HepG2 (cell line): ENCODE measurements around the gene METTL2A. TPM values are rescaled to one million over a fixed set of nuclear protein-coding genes. Genes with fewer than 3 reads are reported as not detected.
"Not testable (repeated sequence)": the region's sequence is repeated elsewhere in the genome, so short reads cannot be mapped to it uniquely, and the experiment has no call there.

Experiments
- ATAC-seq: fragments of 200-7000 bp; cut with Tn5 transposase; 3 replicates; pipeline ENCODE4 v1.9.1; 2020; ENCODE audit warnings: mild to moderate bottlenecking, moderate library complexity
- BruUV-seq: library from RNA; stranded (reverse); fragments of 400-500 nt; replicated peaks from 2 replicates; lab custom pipeline; 2021; lab: Mats Ljungman, UMichigan
- CTCF ChIA-PET: fragments of 300-600 bp; formaldehyde crosslinking; extraction: SDS; loops from one replicate; lab custom pipeline; 2021; ENCODE audit warnings: low total read pairs, inconsistent platforms, low intra/inter-chr PET ratio; lab: Yijun Ruan, JAX
- POLR2A ChIA-PET: fragments of 350-600 bp; sonication (Branson Sonifier 250); formaldehyde crosslinking; loops from one replicate; lab custom pipeline; 2020; ENCODE audit warnings: antibody characterized with exemption, inconsistent platforms; lab: Yijun Ruan, JAX
- DNase-seq: peaks from one replicate; pipeline ENCODE4 v3.0.0-alpha.2; 2015; ENCODE audit warnings: low spot score
- FAIRE-seq: peaks from 3 replicates; lab custom pipeline; 2011; peaks lifted over from hg19 to GRCh38; lab: Jason Lieb, UNC
- H2AFZ ChIP-seq: one replicate; pipeline ENCODE4 v1.6.1; 2011; ENCODE audit warnings: low read length, inconsistent platforms
- H3K27ac ChIP-seq: fragments of 300-600 bp; 3 replicates; pipeline ENCODE4 v1.8.0; 2011; ENCODE audit warnings: mixed run types, mild to moderate bottlenecking, mixed read lengths, low read length, inconsistent platforms; ENCODE audit not compliant: insufficient read depth; ENCODE audit errors: extremely low read length
- H3K27me3 ChIP-seq, 2 experiments: fragments of 200-600 bp in 1 of 2; 2 replicates in 1 of 2; 3 replicates in 1 of 2; pipeline versions ENCODE4 v1.6.0 to v1.8.0; 2011; ENCODE audit warnings: low read length in 2 of 2, mild to moderate bottlenecking in 2 of 2, moderate library complexity in 2 of 2, inconsistent platforms in 1 of 2; ENCODE audit not compliant: insufficient read depth in 2 of 2, control insufficient read depth in 1 of 2
- H3K36me3 ChIP-seq, 2 experiments: fragments of 200-600 bp in 1 of 2; replicated peaks in 1 of 2; 2 replicates in 1 of 2; 3 replicates in 1 of 2; pipeline versions ENCODE4 v1.5.1 to v1.8.0; 2011; ENCODE audit warnings: low read length in 2 of 2, inconsistent platforms in 1 of 2; ENCODE audit not compliant: insufficient read depth in 2 of 2, control insufficient read depth in 1 of 2
- H3K4me1 ChIP-seq: 2 replicates; pipeline ENCODE4 v1.5.1; 2012; ENCODE audit warnings: low read length, inconsistent platforms; ENCODE audit not compliant: insufficient read depth
- H3K4me2 ChIP-seq: 2 replicates; pipeline ENCODE4 v1.6.0; 2011; ENCODE audit warnings: low read depth, low read length, inconsistent platforms
- H3K4me3 ChIP-seq, 3 experiments: fragments of 200-600 bp in 1 of 3; sonication (generic), shearing (Covaris generic) in 1 of 3; replicated peaks in 1 of 3; 2 replicates each; pipeline ENCODE4 v1.5.1; 2011 to 2016; ENCODE audit warnings: low read length in 3 of 3, inconsistent platforms in 2 of 3, low read depth in 2 of 3, mild to moderate bottlenecking in 2 of 3, control low read depth in 1 of 3, mixed read lengths in 1 of 3; ENCODE audit not compliant: insufficient read depth in 1 of 3
- H3K79me2 ChIP-seq: one replicate; pipeline ENCODE4 v1.6.1; 2011; ENCODE audit warnings: low read length, inconsistent platforms; ENCODE audit not compliant: insufficient read depth
- H3K9ac ChIP-seq: 2 replicates; pipeline ENCODE4 v1.6.0; 2011; ENCODE audit warnings: mild to moderate bottlenecking, low read depth, low read length, inconsistent platforms; ENCODE audit not compliant: insufficient read depth
- H3K9me3 ChIP-seq: 2 replicates; pipeline ENCODE4 v1.5.1; 2012; ENCODE audit warnings: mild to moderate bottlenecking, low read length
- H4K20me1 ChIP-seq: 2 replicates; pipeline ENCODE4 v1.6.0; 2011; ENCODE audit warnings: inconsistent platforms, mild to moderate bottlenecking, low read length, moderate library complexity; ENCODE audit not compliant: insufficient read depth
- ASH2L ChIP-seq: fragments of 300-600, 200-600 bp; sonication (generic); IDR thresholded peaks from 2 replicates; pipeline ENCODE4 v1.7.0; 2017; ENCODE audit warnings: low read depth, mild to moderate bottlenecking, moderate library complexity, mixed read lengths, low read length; ENCODE audit not compliant: insufficient read length
- ATF3 ChIP-seq: sonication (generic); formaldehyde crosslinking; IDR thresholded peaks from 2 replicates; pipeline ENCODE4 v1.4.0; 2020; ENCODE audit warnings: missing genetic modification reagents
- ATF7 ChIP-seq, 2 experiments: fragments of 450-650 bp in 1 of 2; sonication (generic) in 1 of 2; formaldehyde crosslinking in 1 of 2; IDR thresholded peaks; 2 replicates each; pipeline versions ENCODE4 v1.4.0 to v1.6.1; 2016 to 2020; ENCODE audit warnings: antibody characterized with exemption in 1 of 2, mild to moderate bottlenecking in 1 of 2, missing genetic modification reagents in 1 of 2
- CREB1 ChIP-seq, 2 experiments: fragments of 450-650 bp in 1 of 2; IDR thresholded peaks; 2 replicates each; pipeline ENCODE4 v1.6.1; 2016 to 2017; ENCODE audit warnings: control low read depth in 1 of 2, mild to moderate bottlenecking in 1 of 2, missing compliant biosample characterization in 1 of 2, missing genetic modification characterization in 1 of 2
- DRAP1 ChIP-seq: IDR thresholded peaks from 2 replicates; pipeline ENCODE4 v1.6.1; 2016; ENCODE audit warnings: missing genetic modification reagents, missing compliant biosample characterization
- GABPA ChIP-seq, 2 experiments: IDR thresholded peaks; 2 replicates each; pipeline ENCODE4 v1.6.1; 2011 to 2016; ENCODE audit warnings: low read depth in 2 of 2, low read length in 1 of 2, missing biosample characterization in 1 of 2, missing genetic modification characterization in 1 of 2
- HMG20A ChIP-seq: IDR thresholded peaks from 2 replicates; pipeline ENCODE4 v1.6.1; 2016; ENCODE audit warnings: borderline replicate concordance
- HNF4G ChIP-seq, 2 experiments: sonication (generic) in 1 of 2; formaldehyde crosslinking in 1 of 2; IDR thresholded peaks; 2 replicates each; pipeline versions ENCODE4 v1.4.0 to v1.6.1; 2011 to 2020; ENCODE audit warnings: borderline replicate concordance in 2 of 2, low read depth in 2 of 2, mild to moderate bottlenecking in 2 of 2, low read length in 1 of 2, missing genetic modification reagents in 1 of 2, moderate library complexity in 1 of 2
- MEF2D ChIP-seq: sonication (generic); formaldehyde crosslinking; IDR thresholded peaks from 2 replicates; pipeline ENCODE4 v1.5.1; 2020; ENCODE audit warnings: mild to moderate bottlenecking, missing genetic modification reagents
- PAXIP1 ChIP-seq: sonication (generic); formaldehyde crosslinking; conservative IDR thresholded peaks from 2 replicates; pipeline ENCODE4 v1.4.0; 2020; ENCODE audit warnings: mild to moderate bottlenecking, missing genetic modification reagents, moderate library complexity
- POLR2A ChIP-seq, 2 experiments: IDR thresholded peaks; 2 replicates each; pipeline ENCODE4 v1.6.1; 2011; ENCODE audit warnings: low read depth in 2 of 2, low read length in 2 of 2, mild to moderate bottlenecking in 1 of 2, moderate library complexity in 1 of 2; ENCODE audit not compliant: insufficient read depth in 1 of 2
- SMAD3 ChIP-seq: sonication (generic); formaldehyde crosslinking; IDR thresholded peaks from 2 replicates; pipeline ENCODE4 v1.4.0; 2020; ENCODE audit warnings: missing genetic modification reagents
- SOX13 ChIP-seq, 3 experiments: fragments of 450-650 bp in 1 of 3; sonication (generic) in 1 of 3; formaldehyde crosslinking in 1 of 3; IDR thresholded peaks in 2 of 3; conservative IDR thresholded peaks in 1 of 3; 2 replicates each; pipeline versions ENCODE4 v1.5.0 to v1.6.1; 2016 to 2020; ENCODE audit warnings: antibody characterized with exemption in 1 of 3, mild to moderate bottlenecking in 1 of 3, missing compliant biosample characterization in 1 of 3, missing genetic modification reagents in 1 of 3, moderate library complexity in 1 of 3
- SOX5 ChIP-seq: IDR thresholded peaks from 2 replicates; pipeline ENCODE4 v1.6.1; 2016; ENCODE audit warnings: borderline replicate concordance
- ZNF792 ChIP-seq: IDR thresholded peaks from 2 replicates; pipeline ENCODE4 v1.6.1; 2016
- ZSCAN29 ChIP-seq: sonication (generic); formaldehyde crosslinking; conservative IDR thresholded peaks from 2 replicates; pipeline ENCODE4 v1.4.0; 2020; ENCODE audit warnings: mild to moderate bottlenecking, missing genetic modification reagents
- WGBS: methylation state at CpG from one replicate; pipeline ENCODE4 v1.1.6; 2017; ENCODE audit warnings: low lambda C conversion rate; 5-methylcytosine and 5-hydroxymethylcytosine counted together
- in situ Hi-C: cut with HindIII; loops from 2 replicates; pipeline ENCODE4 v1.10.0; 2017; ENCODE audit warnings: low pct_unique_long_range_greater_than_20kb; ENCODE audit not compliant: extremely low pct_ligation_motif_present
- intact Hi-C: fragments of 100-400 bp; cut with micrococcal nuclease; formaldehyde crosslinking; loops from one replicate; pipeline ENCODE4 v1.10.0; 2022; ENCODE audit not compliant: unreplicated experiment
- polyA plus RNA-seq, 8 experiments: library from polyadenylated mRNA; depleted of rRNA in 3 of 8; stranded (reverse) in 7 of 8; unstranded in 1 of 8; fragments of >200 nt; fragmentation: Illumina TruSeq in 4 of 8; extraction: Trizol in 4 of 8; gene quantifications; 2 replicates each; pipeline versions ENCODE4 v1.2.1 to v1.2.3, GENCODE V29; 2011 to 2016; ENCODE audit warnings: low read depth in 4 of 8, missing spikeins in 1 of 8, mixed read lengths in 1 of 8; ENCODE audit not compliant: insufficient read depth in 1 of 8
- total RNA-seq, 5 experiments: library from RNA; depleted of rRNA; stranded (reverse); fragments of >200 nt; fragmentation: Illumina TruSeq; extraction: Trizol; gene quantifications; 2 replicates each; pipeline ENCODE4 v1.2.3, GENCODE V29; 2016; ENCODE audit warnings: low read depth in 1 of 5

Gene METTL2A
- total and polyA plus RNA-seq, 2 of the 13 experiments (the other 11 are each of a cell fraction or from before 2014, with no cell fraction given) = 15.6 to 32.3 TPM

GRCh38 chr17:62473030-62473982 is 49.6 kb downstream of the METTL2A start:
- intact Hi-C loops = loop anchor here (5.0 kb wide), 1 partner anchor 51 kb away; the partner anchor contains the start of gene METTL2A
- CTCF ChIA-PET; H4K20me1 ChIP-seq; H3K27me3 ChIP-seq; H3K9me3 ChIP-seq; H2AFZ ChIP-seq; H3K36me3 ChIP-seq; H3K79me2 ChIP-seq; in situ Hi-C loops; POLR2A ChIA-PET; TF ChIP-seq HNF4G (CRISPR knock-in tag; IDR thresholded peaks at IDR 0.05; ENCODE audit: borderline replicate concordance, low read depth); GABPA (IDR thresholded peaks at IDR 0.05; ENCODE audit: low read depth, low read length): not testable (repeated sequence)
- ATAC-seq (peak; percentile 94), FAIRE-seq (peak; percentile 87), DNase-seq (peak; percentile 95)
- peak overlapping the region; percentile 68 for H3K27ac ChIP-seq
- peaks cover 51% of the 10 kb centered on the region for H3K4me1 ChIP-seq
- 37% methylated on average over 8 of the region's 8 CpGs for WGBS
- peak overlapping the region; percentile 70 for H3K4me2 ChIP-seq
- peak overlapping the region; percentile 64 for H3K9ac ChIP-seq
- peak overlapping the region; percentile 0 to 39 (median 38); a peak in 2 of 6 replicates for H3K4me3 ChIP-seq
- TSS peak; percentile 78 for BruUV-seq
- TF ChIP-seq ZNF792 (CRISPR knock-in tag) (peak; percentile 45; the same call in 1 of the 2 replicates), POLR2A (IDR thresholded peaks at IDR 0.05; ENCODE audit: insufficient read depth in 1 of 2, low read depth in 2 of 2, low read length in 2 of 2) (peak in 1 of 2 experiments; percentile 53; a peak in 2 of 4 replicates), PAXIP1 (peak; percentile 78), ASH2L (peak; percentile 29), CREB1 (IDR thresholded peaks at IDR 0.05) (0 out of 2 replicates have a peak, but pooled peaks have one; percentile 29), CREB1 (CRISPR knock-in tag; IDR thresholded peaks at IDR 0.05) (peak; percentile 43; the same call in 1 of the 2 replicates), MEF2D (CRISPR knock-in tag) (peak; percentile 41; the same call in 1 of the 2 replicates), HMG20A (CRISPR knock-in tag) (0 out of 2 replicates have a peak, but pooled peaks have one; percentile 30), SOX5 (peak; percentile 96), ATF7 (IDR thresholded peaks at IDR 0.05) (peak; percentile 51), ATF7 (CRISPR knock-in tag; IDR thresholded peaks at IDR 0.05) (peak; percentile 65; the same call in 1 of the 2 replicates), SOX13 (IDR thresholded peaks at IDR 0.05) (peak; percentile 84), SOX13 (CRISPR knock-in tag; conservative IDR thresholded peaks at IDR 0.05 in 1 of 2, IDR thresholded peaks at IDR 0.05 in 1 of 2) (peak in 1 of 2 experiments; percentile 97; a peak in 2 of 4 replicates), HNF4G (IDR thresholded peaks at IDR 0.05; ENCODE audit: borderline replicate concordance, low read depth, low read length) (peak; percentile 47), ATF3 (CRISPR knock-in tag) (peak; percentile 73), GABPA (CRISPR knock-in tag; IDR thresholded peaks at IDR 0.05; ENCODE audit: low read depth) (peak; percentile 29; the same call in 1 of the 2 replicates), SMAD3 (CRISPR knock-in tag) (0 out of 2 replicates have a peak, but pooled peaks have one; percentile 25), ZSCAN29 (CRISPR knock-in tag) (0 out of 2 replicates have a peak, but pooled peaks have one; percentile 52), DRAP1 (0 out of 2 replicates have a peak, but pooled peaks have one; percentile 11)
